Neural progenitor cell (in vitro differentiated cells): ENCODE data around the gene FRS2. TPM values are rescaled to one million over a fixed set of nuclear protein-coding genes. Genes with fewer than 3 reads are reported as not detected.
A peak's percentile ranks its signal among the peaks of the same experiment; 100 is the strongest.

Source experiments
- DNase-seq: peaks from one replicate; pipeline ENCODE4 v3.0.0-alpha.2; 2016; ENCODE audit warnings: low spot score
- H2AFZ ChIP-seq: fragments of 200-600 bp; sonication (generic); replicated peaks from 2 replicates; pipeline ENCODE4 v1.6.1; 2016; ENCODE audit warnings: antibody characterized with exemption
- H3F3A ChIP-seq: fragments of 200-600 bp; sonication (generic); 2 replicates; pipeline ENCODE4 v1.6.1; 2016; ENCODE audit warnings: antibody characterized with exemption, low read depth
- H3K27ac ChIP-seq: fragments of 200-600 bp; sonication (generic); 2 replicates; pipeline ENCODE4 v1.5.1; 2016; ENCODE audit warnings: mild to moderate bottlenecking
- H3K27me3 ChIP-seq: fragments of 200-600 bp; sonication (generic); 2 replicates; pipeline ENCODE4 v1.6.1; 2016; ENCODE audit warnings: mild to moderate bottlenecking, moderate library complexity
- H3K36me3 ChIP-seq: fragments of 200-600 bp; sonication (generic); 2 replicates; pipeline ENCODE4 v1.5.1; 2016
- H3K4me1 ChIP-seq: fragments of 200-600 bp; sonication (generic); 2 replicates; pipeline ENCODE4 v1.6.1; 2016; ENCODE audit warnings: mixed run types
- H3K4me2 ChIP-seq: fragments of 200-600 bp; sonication (generic); 2 replicates; pipeline ENCODE4 v1.6.1; 2016
- H3K4me3 ChIP-seq: fragments of 200-600 bp; sonication (generic); 2 replicates; pipeline ENCODE4 v1.5.1; 2016
- H3K79me2 ChIP-seq: fragments of 200-600 bp; sonication (generic); 2 replicates; pipeline ENCODE4 v1.6.1; 2016; ENCODE audit warnings: low read depth
- H3K9ac ChIP-seq: fragments of 200-600 bp; sonication (generic); 2 replicates; pipeline ENCODE4 v1.6.1; 2016
- H3K9me3 ChIP-seq: fragments of 200-600 bp; sonication (generic); 2 replicates; pipeline ENCODE4 v1.5.1; 2016; ENCODE audit warnings: low read depth
- H4K20me1 ChIP-seq: fragments of 200-600 bp; sonication (generic); 2 replicates; pipeline ENCODE4 v1.6.1; 2016; ENCODE audit warnings: low read depth
- H3K27ac Mint-ChIP-seq: 3 replicates; pipeline ENCODE4 v1.8.0; 2021; ENCODE audit warnings: mixed read lengths
- H3K27me3 Mint-ChIP-seq: 2 replicates; pipeline ENCODE4 v1.8.0; 2022; ENCODE audit warnings: low read depth, mild to moderate bottlenecking, inconsistent platforms, moderate library complexity, mixed read lengths; ENCODE audit not compliant: insufficient read depth
- H3K36me3 Mint-ChIP-seq: 3 replicates; pipeline ENCODE4 v1.8.0; 2021; ENCODE audit warnings: mixed read lengths
- H3K4me1 Mint-ChIP-seq: 3 replicates; pipeline ENCODE4 v1.8.0; 2021; ENCODE audit warnings: mixed read lengths
- H3K4me3 Mint-ChIP-seq: 3 replicates; pipeline ENCODE4 v1.8.0; 2021; ENCODE audit warnings: mild to moderate bottlenecking, moderate library complexity, mixed read lengths
- H3K9me3 Mint-ChIP-seq: 3 replicates; pipeline ENCODE4 v1.8.0; 2020; ENCODE audit warnings: mixed read lengths
- CTCF ChIP-seq: fragments of 200-600 bp; sonication (generic); IDR thresholded peaks from 2 replicates; pipeline ENCODE4 v1.5.1; 2017; ENCODE audit warnings: antibody characterized with exemption, mild to moderate bottlenecking
- EZH2 ChIP-seq: fragments of 200-600 bp; sonication (generic); IDR thresholded peaks from 2 replicates; pipeline ENCODE4 v1.6.1; 2017; ENCODE audit warnings: antibody characterized with exemption, mild to moderate bottlenecking, moderate library complexity
- EZH2phosphoT487 ChIP-seq: fragments of 200-600 bp; sonication (generic); IDR thresholded peaks from 2 replicates; pipeline ENCODE4 v1.6.1; 2017; ENCODE audit warnings: antibody characterized with exemption
- total RNA-seq: library from RNA; depleted of rRNA; stranded (reverse); fragments of >200 nt; gene quantifications from 2 replicates; pipeline ENCODE4 v1.2.3, GENCODE V29; 2015; ENCODE audit warnings: low replicate concordance

FRS2 gene
- total RNA-seq, 1 donor from 2014 or later = 128 TPM

GRCh38 chr12:69610126-69610525 lies 139.9 kb downstream of the FRS2 start:
- H3K27me3 Mint-ChIP-seq = peaks cover 4% of the 10 kb centered on the region
- H3K4me3 ChIP-seq = no peak overlapping the region

DNA sequence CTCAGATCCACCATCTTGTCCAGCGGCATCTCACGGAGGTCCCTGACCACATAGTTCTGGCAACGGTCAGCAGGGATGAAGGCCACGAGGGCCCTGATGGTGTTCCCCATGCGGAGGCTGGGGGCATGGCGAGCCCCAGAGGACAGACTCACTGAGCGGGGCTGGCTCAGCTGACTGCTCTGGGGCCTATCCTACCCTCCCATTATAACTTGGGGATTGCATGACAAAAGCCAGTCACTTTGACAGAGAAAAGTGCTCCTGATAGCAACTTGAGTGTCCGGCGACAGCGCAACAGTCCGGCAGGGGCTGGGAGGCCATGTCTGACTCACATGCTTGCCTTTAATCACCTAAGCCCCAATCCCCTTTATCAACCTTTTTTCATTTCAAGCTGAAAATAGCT lies 140.5 kb downstream of the FRS2 start, which contains the start of gene LRRC10:
Gene LRRC10, minus strand, starts transcription at position 179 of the 400 bp plus-strand sequence. Its CDS starts 69 bp downstream, at position 110.
- H2AFZ ChIP-seq = peak within 1 kb of the TSS; percentile 28
- Mint-ChIP-seq H3K4me1 (no peaks in the 10 kb centered on the region), H3K27ac (no peak within 1 kb of the TSS), H3K36me3 (no peaks in the 10 kb centered on the region), H3K4me3 (no peak within 1 kb of the TSS), H3K27me3 (peaks cover 4% of the 10 kb centered on the region), H3K9me3 (peaks cover 3% of the 10 kb centered on the region)
- TF ChIP-seq CTCF (no peak), EZH2 (no peak), EZH2phosphoT487 (no peak)
- no peak within 1 kb of the TSS for H3K27ac ChIP-seq
- no peaks in the 10 kb centered on the region for H3K9me3 ChIP-seq
- H3K4me2 ChIP-seq = no peak within 1 kb of the TSS
- H3K4me1 ChIP-seq = no peaks in the 10 kb centered on the region
- H3K27me3 ChIP-seq = no peaks in the 10 kb centered on the region
- no peak within 1 kb of the TSS for H3K4me3 ChIP-seq
- no peaks in the 10 kb centered on the region for H3F3A ChIP-seq
- H3K36me3 ChIP-seq = no peaks in the 10 kb centered on the region
- no peak for DNase-seq
- H3K9ac ChIP-seq = no peak within 1 kb of the TSS
- no peaks in the 10 kb centered on the region for H4K20me1 ChIP-seq
- H3K79me2 ChIP-seq = no peaks in the 10 kb centered on the region

More at GRCh38 chr12:69610126-69610525, 139.9 kb downstream of the FRS2 start:
- no peak for DNase-seq
- Histone ChIP-seq H3K27me3 (no peaks in the 10 kb centered on the region), H2AFZ (no peak overlapping the region), H4K20me1 (no peaks in the 10 kb centered on the region), H3F3A (no peaks in the 10 kb centered on the region), H3K79me2 (no peaks in the 10 kb centered on the region), H3K9me3 (no peaks in the 10 kb centered on the region), H3K27ac (no peak overlapping the region), H3K4me1 (no peaks in the 10 kb centered on the region), H3K4me2 (no peak overlapping the region), H3K9ac (no peak overlapping the region), H3K36me3 (no peaks in the 10 kb centered on the region)
- no peaks in the 10 kb centered on the region for H3K4me1 Mint-ChIP-seq
- no peaks in the 10 kb centered on the region for H3K9me3 Mint-ChIP-seq
- H3K27ac Mint-ChIP-seq = no peak overlapping the region
- H3K4me3 Mint-ChIP-seq = no peak overlapping the region
- no peaks in the 10 kb centered on the region for H3K36me3 Mint-ChIP-seq
- TF ChIP-seq CTCF (no peak), EZH2phosphoT487 (no peak), EZH2 (no peak)

DNA sequence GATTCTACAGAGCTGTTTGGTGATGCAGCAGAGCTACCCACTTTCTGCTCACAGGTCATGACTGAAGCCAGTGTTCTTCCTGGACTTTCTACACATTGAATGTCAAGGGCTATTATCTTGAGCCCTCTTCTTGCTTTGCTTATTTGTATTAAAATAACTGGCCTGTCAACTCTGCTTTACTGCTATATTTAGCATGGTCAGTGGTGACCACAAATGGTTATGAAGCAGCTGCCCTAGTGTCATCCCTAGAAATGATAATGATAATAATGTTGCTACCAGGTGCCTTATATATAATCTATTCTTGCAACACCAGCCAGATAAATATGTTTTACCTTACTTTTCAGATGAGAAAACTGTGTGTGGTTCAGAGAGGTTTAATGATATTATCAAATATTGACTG lies 143.2 kb downstream of the FRS2 start:
- Histone ChIP-seq H3K27me3 (no peaks in the 10 kb centered on the region), H3F3A (no peaks in the 10 kb centered on the region), H3K27ac (no peak overlapping the region), H3K4me1 (no peaks in the 10 kb centered on the region), H3K9me3 (no peaks in the 10 kb centered on the region), H3K9ac (no peak overlapping the region), H4K20me1 (no peaks in the 10 kb centered on the region), H2AFZ (no peak overlapping the region), H3K79me2 (no peaks in the 10 kb centered on the region), H3K36me3 (no peaks in the 10 kb centered on the region), H3K4me3 (no peak overlapping the region), H3K4me2 (no peak overlapping the region)
- H3K36me3 Mint-ChIP-seq = no peaks in the 10 kb centered on the region
- H3K4me3 Mint-ChIP-seq = no peak overlapping the region
- H3K4me1 Mint-ChIP-seq = no peaks in the 10 kb centered on the region
- H3K9me3 Mint-ChIP-seq = peaks cover 4% of the 10 kb centered on the region
- no peak overlapping the region for H3K27ac Mint-ChIP-seq
- DNase-seq = no peak
- peaks cover 2% of the 10 kb centered on the region for H3K27me3 Mint-ChIP-seq
- TF ChIP-seq CTCF (no peak), EZH2 (no peak), EZH2phosphoT487 (no peak)
